H9 (cell line): ENCODE data around the gene MCF2L. TPM values are rescaled to one million over a fixed set of nuclear protein-coding genes. Genes with fewer than 3 reads are reported as not detected.

Source experiments
- DNase-seq: peaks from one replicate; pipeline ENCODE4 v3.0.0-alpha.2; 2017
- H2AFZ ChIP-seq: one replicate; pipeline ENCODE4 v1.6.1; 2013; ENCODE audit warnings: mild to moderate bottlenecking, low read length, control low read depth, moderate library complexity
- H2AK5ac ChIP-seq: 2 replicates; pipeline ENCODE4 v1.6.1; 2013; ENCODE audit warnings: low read length, control low read depth, mixed read lengths; ENCODE audit not compliant: insufficient read length
- H2BK120ac ChIP-seq: one replicate; pipeline ENCODE4 v1.6.1; 2013; ENCODE audit warnings: low read depth, mild to moderate bottlenecking, low read length, control low read depth, inconsistent platforms; ENCODE audit not compliant: poor library complexity, severe bottlenecking
- H2BK12ac ChIP-seq: 2 replicates; pipeline ENCODE4 v1.6.1; 2013; ENCODE audit warnings: low read length, control low read depth, mixed read lengths, low read depth; ENCODE audit not compliant: insufficient read length
- H2BK15ac ChIP-seq: 2 replicates; pipeline ENCODE4 v1.6.1; 2013; ENCODE audit warnings: low read depth, low read length, control low read depth
- H2BK20ac ChIP-seq: one replicate; pipeline ENCODE4 v1.6.1; 2013; ENCODE audit warnings: low read depth, mild to moderate bottlenecking, low read length, control low read depth, inconsistent platforms; ENCODE audit not compliant: poor library complexity, severe bottlenecking
- H2BK5ac ChIP-seq: 2 replicates; pipeline ENCODE4 v1.6.1; 2013; ENCODE audit warnings: low read length, control low read depth, mixed read lengths; ENCODE audit not compliant: insufficient read length
- H3K14ac ChIP-seq: 2 replicates; pipeline ENCODE4 v1.6.1; 2013; ENCODE audit warnings: low read length, control low read depth; ENCODE audit not compliant: insufficient read depth
- H3K18ac ChIP-seq: 2 replicates; pipeline ENCODE4 v1.6.1; 2013; ENCODE audit warnings: low read depth, mild to moderate bottlenecking, mixed read lengths, low read length, control low read depth; ENCODE audit not compliant: insufficient read length
- H3K23ac ChIP-seq: 2 replicates; pipeline ENCODE4 v1.6.1; 2013; ENCODE audit warnings: low read length, control low read depth, mixed read lengths, low read depth; ENCODE audit not compliant: insufficient read length
- H3K23me2 ChIP-seq: 2 replicates; pipeline ENCODE4 v1.6.1; 2013; ENCODE audit warnings: low read depth, mild to moderate bottlenecking, mixed read lengths, low read length, control low read depth; ENCODE audit not compliant: insufficient read length, poor library complexity, severe bottlenecking
- H3K27ac ChIP-seq: 2 replicates; pipeline ENCODE4 v1.5.1; 2013; ENCODE audit warnings: low read length, control low read depth, mixed read lengths, low read depth; ENCODE audit not compliant: insufficient read length
- H3K27me3 ChIP-seq: 2 replicates; pipeline ENCODE4 v1.6.1; 2013; ENCODE audit warnings: low read length, control low read depth, inconsistent platforms; ENCODE audit not compliant: insufficient read depth
- H3K4ac ChIP-seq: 2 replicates; pipeline ENCODE4 v1.6.1; 2013; ENCODE audit warnings: low read depth, mild to moderate bottlenecking, control low read depth, inconsistent platforms, low read length, moderate library complexity
- H3K4me1 ChIP-seq: 2 replicates; pipeline ENCODE4 v1.6.1; 2013; ENCODE audit warnings: low read length, control low read depth, inconsistent platforms; ENCODE audit not compliant: insufficient read depth
- H3K4me2 ChIP-seq: 2 replicates; pipeline ENCODE4 v1.6.1; 2013; ENCODE audit warnings: low read length, control low read depth, mixed read lengths; ENCODE audit not compliant: insufficient read length, insufficient read depth
- H3K56ac ChIP-seq: 2 replicates; pipeline ENCODE4 v1.6.1; 2013; ENCODE audit warnings: low read depth, mild to moderate bottlenecking, mixed read lengths, low read length, control low read depth; ENCODE audit not compliant: insufficient read length
- H3K79me1 ChIP-seq: 2 replicates; pipeline ENCODE4 v1.6.1; 2013; ENCODE audit warnings: low read depth, mild to moderate bottlenecking, moderate library complexity, low read length, control low read depth, inconsistent platforms; ENCODE audit not compliant: insufficient read depth, poor library complexity, severe bottlenecking
- H3K79me2 ChIP-seq: 2 replicates; pipeline ENCODE4 v1.6.1; 2013; ENCODE audit warnings: low read length, control low read depth, inconsistent platforms; ENCODE audit not compliant: insufficient read depth
- H3K9ac ChIP-seq: 2 replicates; pipeline ENCODE4 v1.6.1; 2013; ENCODE audit warnings: low read length, control low read depth, mixed read lengths; ENCODE audit not compliant: insufficient read length; ENCODE audit errors: extremely low read depth
- H3K9me3 ChIP-seq: one replicate; pipeline ENCODE4 v1.6.1; 2013; ENCODE audit warnings: low read depth, low read length, inconsistent platforms; ENCODE audit not compliant: control insufficient read depth
- H3T11ph ChIP-seq: one replicate; pipeline ENCODE4 v1.6.1; 2013; ENCODE audit warnings: mild to moderate bottlenecking, low read length, control low read depth, inconsistent platforms
- H4K20me1 ChIP-seq: one replicate; pipeline ENCODE4 v1.6.1; 2013; ENCODE audit not compliant: control insufficient read depth, insufficient read length, insufficient read depth
- H4K5ac ChIP-seq: 2 replicates; pipeline ENCODE4 v1.6.1; 2013; ENCODE audit warnings: low read depth, mild to moderate bottlenecking, mixed read lengths, low read length, control low read depth; ENCODE audit not compliant: insufficient read length
- H4K8ac ChIP-seq: replicated peaks from 2 replicates; pipeline ENCODE4 v1.6.1; 2013; ENCODE audit warnings: low read length, control low read depth, mixed read lengths, low read depth; ENCODE audit not compliant: insufficient read length
- H4K91ac ChIP-seq: 2 replicates; pipeline ENCODE4 v1.6.1; 2013; ENCODE audit warnings: low read depth, mild to moderate bottlenecking, moderate library complexity, mixed read lengths, low read length, control low read depth; ENCODE audit not compliant: insufficient read length
- H3K27ac Mint-ChIP-seq, 3 experiments: 2 replicates in 2 of 3; 3 replicates in 1 of 3; pipeline ENCODE4 v1.8.0; 2020 to 2021; ENCODE audit warnings: mixed read lengths in 3 of 3, mild to moderate bottlenecking in 1 of 3, moderate library complexity in 1 of 3
- H3K27me3 Mint-ChIP-seq: 2 replicates; pipeline ENCODE4 v1.8.0; 2021; ENCODE audit warnings: low read depth, mild to moderate bottlenecking, moderate library complexity, mixed read lengths
- H3K36me3 Mint-ChIP-seq, 3 experiments: 2 replicates in 2 of 3; 3 replicates in 1 of 3; pipeline ENCODE4 v1.8.0; 2020 to 2021; ENCODE audit warnings: low read depth in 3 of 3, mixed read lengths in 3 of 3; ENCODE audit not compliant: insufficient read depth in 1 of 3
- H3K4me1 Mint-ChIP-seq, 2 experiments: 2 replicates each; pipeline ENCODE4 v1.8.0; 2020; ENCODE audit warnings: mixed read lengths in 2 of 2
- H3K4me3 Mint-ChIP-seq, 2 experiments: 2 replicates in 1 of 2; 3 replicates in 1 of 2; pipeline ENCODE4 v1.8.0; 2020 to 2021; ENCODE audit warnings: mild to moderate bottlenecking in 2 of 2, mixed read lengths in 2 of 2, moderate library complexity in 1 of 2
- H3K9me3 Mint-ChIP-seq, 2 experiments: 2 replicates in 1 of 2; 3 replicates in 1 of 2; pipeline ENCODE4 v1.8.0; 2020; ENCODE audit warnings: mild to moderate bottlenecking in 2 of 2, mixed read lengths in 2 of 2, moderate library complexity in 1 of 2
- CTCF ChIP-seq: fragments of 200-600 bp; sonication (generic); conservative IDR thresholded peaks from 3 replicates; pipeline ENCODE4 v1.8.0; 2021; ENCODE audit warnings: antibody characterized with exemption, mild to moderate bottlenecking
- WGBS: extraction: QIAGEN DNeasy Blood & Tissue Kit; methylation state at CpG from one replicate; pipeline ENCODE4 v1.1.7; 2013; ENCODE audit warnings: missing lambda C conversion rate, low lambda C conversion rate, mixed read lengths; ENCODE audit not compliant: insufficient read length; ENCODE audit errors: extremely low coverage; 5-methylcytosine and 5-hydroxymethylcytosine counted together
- total RNA-seq: library from RNA; stranded (reverse); gene quantifications from 2 replicates; pipeline ENCODE4 v1.2.1, GENCODE V29; 2021

MCF2L gene
- total RNA-seq, 1 experiment from 2014 or later, result 18.5 TPM

- no peak overlapping the region for H3K23ac ChIP-seq
- H4K20me1 ChIP-seq, result no peaks in the 10 kb centered on the region
- H3K56ac ChIP-seq, result no peak overlapping the region
- H3K4ac ChIP-seq, result no peak overlapping the region
- H3K9me3 ChIP-seq, result no peaks in the 10 kb centered on the region
- no peak overlapping the region for H4K91ac ChIP-seq
- H3K27ac ChIP-seq, result no peak overlapping the region
- Mint-ChIP-seq H3K4me1 (no peaks in the 10 kb centered on the region), H3K9me3 (no peaks in the 10 kb centered on the region), H3K27ac (no peak overlapping the region), H3K36me3 (peaks cover 3 to 6% (median 5%) of the 10 kb centered on the region in 3 experiments; a peak in 5 of 7 replicates), H3K4me3 (no peak overlapping the region), H3K27me3 (no peaks in the 10 kb centered on the region)
- H2BK20ac ChIP-seq, result no peak overlapping the region
- no peak overlapping the region for H3K18ac ChIP-seq
- H3K79me1 ChIP-seq, result no peaks in the 10 kb centered on the region
- H2BK120ac ChIP-seq, result no peak overlapping the region
- no peak overlapping the region for H2AFZ ChIP-seq
- no peaks in the 10 kb centered on the region for H3K23me2 ChIP-seq
- H2BK12ac ChIP-seq, result no peak overlapping the region
- no peak for TF ChIP-seq CTCF
- DNase-seq, result no peak
- no peaks in the 10 kb centered on the region for H3K4me1 ChIP-seq
- H4K5ac ChIP-seq, result no peak overlapping the region
- no peak overlapping the region for H3K14ac ChIP-seq
- H2AK5ac ChIP-seq, result no peak overlapping the region
- H3T11ph ChIP-seq, result no peak overlapping the region
- H3K4me2 ChIP-seq, result no peak overlapping the region
- no peak overlapping the region for H4K8ac ChIP-seq
- H2BK15ac ChIP-seq, result no peak overlapping the region
- H3K27me3 ChIP-seq, result no peaks in the 10 kb centered on the region
- no peak overlapping the region for H2BK5ac ChIP-seq
- no peak overlapping the region for H3K9ac ChIP-seq
- no CpG with 5 or more reads among the region's 26 CpGs for WGBS
- H3K79me2 ChIP-seq, result no peaks in the 10 kb centered on the region
These were observed 113.4 kb downstream of the MCF2L start for GRCh38 chr13:113082198-113083021.
